H1 (cell line): ENCODE results near the gene ITIH4. TPM values are rescaled to one million over a fixed set of nuclear protein-coding genes. Genes with fewer than 3 reads are reported as not detected.

Experiments
- CTCF ChIA-PET: fragments of 300-600 bp; sonication (Branson Sonifier 250); formaldehyde crosslinking; loops from one replicate; lab custom pipeline; 2021; ENCODE audit not compliant: partially characterized antibody; lab: Charles Lee
- POLR2A ChIA-PET: fragments of 300-600 bp; sonication (Branson Sonifier 250); formaldehyde crosslinking; loops from one replicate; lab custom pipeline; 2021; ENCODE audit warnings: inconsistent platforms; ENCODE audit not compliant: partially characterized antibody; lab: Charles Lee
- DNase-seq, 2 experiments: peaks; one replicate each; pipeline versions ENCODE4 v3.0.0 to v3.0.0-alpha.2; 2010 to 2022; ENCODE audit warnings: low spot score in 2 of 2, low read depth in 1 of 2, mixed read lengths in 1 of 2
- FAIRE-seq: peaks from 2 replicates; lab custom pipeline; 2011; peaks lifted over from hg19 to GRCh38; lab: Jason Lieb, UNC
- H2AFZ ChIP-seq: 2 replicates; pipeline ENCODE4 v1.8.1; 2012; ENCODE audit warnings: low read length, inconsistent platforms
- H2AK5ac ChIP-seq: 2 replicates; pipeline ENCODE4 v1.6.1; 2013; ENCODE audit warnings: low read depth, low read length
- H2BK120ac ChIP-seq: replicated peaks from 2 replicates; pipeline ENCODE3; 2013; ENCODE audit warnings: low read depth, low read length, inconsistent platforms
- H2BK12ac ChIP-seq: 2 replicates; pipeline ENCODE4 v1.6.1; 2013; ENCODE audit warnings: low read depth, low read length
- H2BK15ac ChIP-seq: 2 replicates; pipeline ENCODE4 v1.6.1; 2013; ENCODE audit warnings: low read length
- H2BK20ac ChIP-seq: 2 replicates; pipeline ENCODE4 v1.6.1; 2013; ENCODE audit warnings: low read length
- H2BK5ac ChIP-seq: 2 replicates; pipeline ENCODE4 v1.6.1; 2013; ENCODE audit warnings: low read depth, low read length
- H3K14ac ChIP-seq: 2 replicates; pipeline ENCODE4 v1.6.1; 2013; ENCODE audit warnings: inconsistent platforms; ENCODE audit not compliant: insufficient read length
- H3K18ac ChIP-seq: 2 replicates; pipeline ENCODE4 v1.6.1; 2013; ENCODE audit warnings: low read length; ENCODE audit errors: extremely low read depth
- H3K23ac ChIP-seq: 2 replicates; pipeline ENCODE4 v1.6.1; 2013; ENCODE audit warnings: inconsistent platforms; ENCODE audit not compliant: insufficient read length
- H3K23me2 ChIP-seq: 2 replicates; pipeline ENCODE4 v1.6.1; 2013; ENCODE audit warnings: low read depth, low read length
- H3K27ac ChIP-seq: 2 replicates; pipeline ENCODE4 v1.6.1; 2011; ENCODE audit warnings: low read depth, low read length, inconsistent platforms
- H3K27me3 ChIP-seq, 4 experiments: replicated peaks in 1 of 4; 1 replicate in 1 of 4; 2 replicates in 3 of 4; pipeline versions ENCODE4 v1.6.1 to v1.8.1; 2011 to 2013; ENCODE audit warnings: low read length in 3 of 4, mild to moderate bottlenecking in 3 of 4, inconsistent platforms in 2 of 4, mixed read lengths in 2 of 4, moderate library complexity in 1 of 4; ENCODE audit not compliant: control insufficient read depth in 3 of 4, insufficient read depth in 3 of 4; ENCODE audit errors: extremely low read depth in 1 of 4
- H3K36me3 ChIP-seq, 4 experiments: 2 replicates each; pipeline versions ENCODE4 v1.6.1 to v1.8.1; 2011 to 2013; ENCODE audit warnings: mild to moderate bottlenecking in 4 of 4, low read length in 3 of 4, moderate library complexity in 2 of 4, control low read depth in 1 of 4, inconsistent platforms in 1 of 4; ENCODE audit not compliant: insufficient read depth in 4 of 4, control insufficient read depth in 2 of 4
- H3K4ac ChIP-seq: replicated peaks from 2 replicates; pipeline ENCODE3; 2013; ENCODE audit warnings: low read length, low read depth, mixed read lengths, inconsistent platforms; ENCODE audit not compliant: insufficient read length
- H3K4me1 ChIP-seq, 4 experiments: replicated peaks in 1 of 4; 1 replicate in 1 of 4; 2 replicates in 3 of 4; pipeline versions ENCODE4 v1.6.1 to v1.8.1; 2011 to 2013; ENCODE audit warnings: low read length in 3 of 4, inconsistent platforms in 2 of 4, mixed read lengths in 1 of 4; ENCODE audit not compliant: insufficient read depth in 4 of 4, control insufficient read depth in 3 of 4
- H3K4me2 ChIP-seq, 2 experiments: 2 replicates each; pipeline versions ENCODE4 v1.6.1 to v1.8.1; 2011 to 2013; ENCODE audit warnings: low read depth in 2 of 2, low read length in 2 of 2, control low read depth in 1 of 2, inconsistent platforms in 1 of 2, mild to moderate bottlenecking in 1 of 2; ENCODE audit not compliant: insufficient read depth in 1 of 2
- H3K4me3 ChIP-seq, 4 experiments: fragments of 200-600, 300-600 bp in 1 of 4; sonication (generic), shearing (Covaris generic), sonication (Bioruptor Twin) in 1 of 4; 2 replicates each; pipeline versions ENCODE4 v1.5.1 to v1.8.1; 2011 to 2016; ENCODE audit warnings: low read length in 4 of 4, low read depth in 3 of 4, control low read depth in 2 of 4, inconsistent platforms in 2 of 4, mild to moderate bottlenecking in 2 of 4, mixed read lengths in 1 of 4, moderate library complexity in 1 of 4; ENCODE audit not compliant: insufficient read depth in 2 of 4; ENCODE audit errors: extremely low read depth in 1 of 4
- H3K56ac ChIP-seq: replicated peaks from 2 replicates; pipeline ENCODE3; 2013; ENCODE audit warnings: low read depth, mild to moderate bottlenecking, mixed read lengths, low read length, inconsistent platforms; ENCODE audit not compliant: insufficient read length
- H3K79me1 ChIP-seq: 2 replicates; pipeline ENCODE4 v1.6.1; 2013; ENCODE audit warnings: low read depth, low read length, control low read depth
- H3K79me2 ChIP-seq, 2 experiments: 2 replicates each; pipeline versions ENCODE4 v1.6.1 to v1.8.1; 2012 to 2013; ENCODE audit warnings: low read length in 2 of 2, mild to moderate bottlenecking in 2 of 2, inconsistent platforms in 1 of 2; ENCODE audit not compliant: insufficient read depth in 2 of 2, control insufficient read depth in 1 of 2
- H3K9ac ChIP-seq, 4 experiments: replicated peaks in 1 of 4; 1 replicate in 1 of 4; 2 replicates in 3 of 4; pipeline versions ENCODE4 v1.6.1 to v1.8.1; 2011 to 2013; ENCODE audit warnings: low read depth in 3 of 4, low read length in 3 of 4, control low read depth in 2 of 4, mild to moderate bottlenecking in 2 of 4, moderate library complexity in 2 of 4, inconsistent platforms in 1 of 4; ENCODE audit errors: extremely low read depth in 1 of 4
- H3K9me3 ChIP-seq, 2 experiments: 2 replicates each; pipeline versions ENCODE4 v1.6.1 to v1.8.1; 2012 to 2013; ENCODE audit warnings: mild to moderate bottlenecking in 2 of 2, moderate library complexity in 2 of 2, control low read depth in 1 of 2, inconsistent platforms in 1 of 2, low read depth in 1 of 2, low read length in 1 of 2, mixed read lengths in 1 of 2; ENCODE audit not compliant: insufficient read depth in 2 of 2
- H4K20me1 ChIP-seq, 2 experiments: replicated peaks in 1 of 2; 2 replicates each; pipeline versions ENCODE3 to v1.8.1; 2011 to 2013; ENCODE audit warnings: inconsistent platforms in 2 of 2, low read length in 2 of 2, mild to moderate bottlenecking in 1 of 2; ENCODE audit not compliant: insufficient read depth in 2 of 2, control insufficient read depth in 1 of 2
- H4K5ac ChIP-seq: 2 replicates; pipeline ENCODE4 v1.6.1; 2013; ENCODE audit warnings: low read length, low read depth, mixed read lengths, inconsistent platforms; ENCODE audit not compliant: insufficient read length
- H4K8ac ChIP-seq: 2 replicates; pipeline ENCODE4 v1.8.0; 2013; ENCODE audit warnings: mild to moderate bottlenecking, moderate library complexity, low read length, inconsistent platforms; ENCODE audit not compliant: insufficient read depth; ENCODE audit errors: extremely low read depth
- H4K91ac ChIP-seq: replicated peaks from 2 replicates; pipeline ENCODE3; 2013; ENCODE audit warnings: low read length, mixed read lengths, inconsistent platforms; ENCODE audit not compliant: insufficient read length
- HDAC2 ChIP-seq, 2 experiments: fragments of 300-600 bp in 1 of 2; sonication (generic) in 1 of 2; IDR thresholded peaks; 2 replicates each; pipeline ENCODE4 v1.6.1; 2011 to 2012; ENCODE audit warnings: low read depth in 2 of 2, low read length in 2 of 2, mild to moderate bottlenecking in 2 of 2, moderate library complexity in 2 of 2, borderline replicate concordance in 1 of 2, inconsistent platforms in 1 of 2
- KDM1A ChIP-seq: fragments of 200-600, 300-600 bp; sonication (generic); IDR thresholded peaks from 2 replicates; pipeline ENCODE4 v1.7.1; 2016; ENCODE audit warnings: mild to moderate bottlenecking, low read length, borderline replicate concordance
- MAFK ChIP-seq: IDR thresholded peaks from 2 replicates; pipeline ENCODE4 v1.6.1; 2012; ENCODE audit warnings: low read depth, mild to moderate bottlenecking, improper control_type of control experiment, low read length
- POLR2A ChIP-seq, 2 experiments: IDR thresholded peaks; 1 replicate in 1 of 2; 2 replicates in 1 of 2; pipeline ENCODE4 v1.6.1; 2011; ENCODE audit warnings: low read depth in 2 of 2, low read length in 2 of 2, mild to moderate bottlenecking in 2 of 2; ENCODE audit errors: control extremely low read depth in 1 of 2
- SIRT6 ChIP-seq: IDR thresholded peaks from one replicate; pipeline ENCODE4 v1.7.1; 2012; ENCODE audit warnings: low read length, inconsistent platforms
- TBP ChIP-seq: IDR thresholded peaks from 2 replicates; pipeline ENCODE4 v1.6.1; 2011; ENCODE audit warnings: low read depth, low read length, improper control_type of control experiment
- TCF12 ChIP-seq: IDR thresholded peaks from 2 replicates; pipeline ENCODE4 v1.6.1; 2011; ENCODE audit warnings: low read depth, mild to moderate bottlenecking, low read length
- TEAD4 ChIP-seq: IDR thresholded peaks from 2 replicates; pipeline ENCODE4 v1.6.1; 2012; ENCODE audit warnings: low read depth, low read length, inconsistent platforms, mixed read lengths
- WGBS, 2 experiments: shearing (Covaris generic) in 1 of 2; methylation state at CpG; one replicate each; pipeline versions ENCODE4 v1.1.6 to v1.1.7; 2013 to 2015; ENCODE audit warnings: low lambda C conversion rate in 2 of 2, mixed read lengths in 2 of 2, inconsistent platforms in 1 of 2, low coverage in 1 of 2, missing lambda C conversion rate in 1 of 2; ENCODE audit not compliant: insufficient replicate concordance in 2 of 2, insufficient coverage in 1 of 2, insufficient read length in 1 of 2; ENCODE audit errors: extremely low coverage in 1 of 2, missing lambda C conversion rate in 1 of 2; 5-methylcytosine and 5-hydroxymethylcytosine counted together
- polyA plus RNA-seq, 7 experiments: library from polyadenylated mRNA; depleted of rRNA in 3 of 7; stranded (reverse) in 5 of 7; unstranded in 2 of 7; fragments of >200 nt in 5 of 7; fragments of 200-250 nt in 2 of 7; gene quantifications; 1 replicate in 5 of 7; 2 replicates in 1 of 7; 4 replicates in 1 of 7; pipeline versions ENCODE4 v1.2.1 to v1.2.3, GENCODE V29; 2011 to 2013; ENCODE audit warnings: missing spikeins in 2 of 7, mixed read lengths in 2 of 7
- total RNA-seq: library from RNA; stranded (reverse); fragmentation: NEBNext Ultra II Directional; extraction: Animal tissue kit (Norgen Biotek cat#: 25700); gene quantifications from 2 replicates; pipeline ENCODE4 v1.2.1, GENCODE V29; 2021

The ITIH4 gene
- total and polyA plus RNA-seq, 2 of the 8 experiments (the other 6 are each of a cell fraction or from before 2014, with no cell fraction given) = 3.4 to 3.7 TPM

DNA sequence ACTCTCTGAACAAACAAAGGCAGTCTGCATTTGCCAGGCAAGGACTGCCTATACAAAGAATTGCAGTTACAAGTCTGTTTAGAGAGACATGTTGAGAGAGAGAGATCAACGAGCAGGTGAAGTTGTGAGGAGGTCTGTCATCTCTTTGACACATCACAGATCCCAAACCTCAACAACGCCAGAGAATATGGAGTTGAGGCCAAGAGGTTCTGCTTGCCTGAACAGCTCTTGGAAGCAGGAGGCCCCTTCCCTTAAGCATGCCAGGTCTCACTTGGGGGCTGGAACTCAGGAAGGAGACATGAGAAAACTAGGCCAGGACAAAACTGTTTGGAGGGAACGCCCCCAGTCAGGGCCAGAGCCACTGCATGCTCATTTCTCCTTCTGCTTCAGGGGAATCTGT lies 26.7 kb upstream of the ITIH4 start:
- H2BK12ac ChIP-seq = no peak overlapping the region
- H2AK5ac ChIP-seq = no peak overlapping the region
- H2BK5ac ChIP-seq = no peak overlapping the region
- no peak overlapping the region for H4K91ac ChIP-seq
- no peaks in the 10 kb centered on the region for H3K79me1 ChIP-seq
- POLR2A ChIA-PET = interaction anchor here (0.9 kb wide), 1 partner anchor 13 kb away, joined by 3 read pairs; no protein-coding TSS in a partner anchor
- no peak overlapping the region for H3K14ac ChIP-seq
- H3K4ac ChIP-seq = no peak overlapping the region
- H3K9ac ChIP-seq = no peak overlapping the region
- H3K36me3 ChIP-seq = peaks cover 0 to 4% (median 0%) of the 10 kb centered on the region in 4 experiments; a peak in 3 of 8 replicates
- H3K4me1 ChIP-seq = no peaks in the 10 kb centered on the region
- H3K27me3 ChIP-seq = no peaks in the 10 kb centered on the region
- H2BK120ac ChIP-seq = no peak overlapping the region
- WGBS, 2 experiments = 73% methylated on average over 3 of the region's 3 CpGs; no CpG with 5 or more reads in 1 of the 2 experiments
- H3K23ac ChIP-seq = no peak overlapping the region
- no peak overlapping the region for H3K18ac ChIP-seq
- H3K27ac ChIP-seq = no peak overlapping the region
- H3K56ac ChIP-seq = no peak overlapping the region
- no peak overlapping the region for H2AFZ ChIP-seq
- no peaks in the 10 kb centered on the region for H3K9me3 ChIP-seq
- DNase-seq (no peak), FAIRE-seq (no peak)
- no peaks in the 10 kb centered on the region for H3K79me2 ChIP-seq
- H4K20me1 ChIP-seq = peaks cover 0 to 6% of the 10 kb centered on the region in 2 experiments
- H3K4me3 ChIP-seq = no peak overlapping the region
- H3K4me2 ChIP-seq = no peak overlapping the region
- H3K23me2 ChIP-seq = no peaks in the 10 kb centered on the region
- no peak overlapping the region for H2BK15ac ChIP-seq
- no peak overlapping the region for H4K5ac ChIP-seq
- no peak overlapping the region for H2BK20ac ChIP-seq
- H4K8ac ChIP-seq = no peak overlapping the region
- CTCF ChIA-PET = interaction anchor here (1.0 to 2.2 kb wide), 9 partner anchors 9 to 343 kb away, joined by 3 to 8 read pairs (median 4); no protein-coding TSS in a partner anchor
- TF ChIP-seq SIRT6 (no peak), POLR2A (IDR thresholded peaks at IDR 0.05; ENCODE audit: control extremely low read depth in 1 of 2, low read depth in 2 of 2, low read length in 2 of 2) (no peak), HDAC2 (IDR thresholded peaks at IDR 0.05; ENCODE audit: borderline replicate concordance in 1 of 2, low read depth in 2 of 2, low read length in 2 of 2) (no peak), TBP (no peak), KDM1A (no peak), TEAD4 (no peak), MAFK (no peak), TCF12 (no peak)
